ENCODE results near the gene FGF3.

The FGF3 gene

GRCh38 chr11:69799097-69799496, 20.1 kb downstream of the FGF3 start:
- no peak for TF ChIP-seq USF1 (IDR thresholded peaks at IDR 0.05)
- TF ChIP-seq YY1 (IDR thresholded peaks at IDR 0.05; ENCODE audit: low read depth): no peak
- TF ChIP-seq TAF1 (IDR thresholded peaks at IDR 0.05; ENCODE audit: low read depth): no peak
- TF ChIP-seq TCF12 (IDR thresholded peaks at IDR 0.05; ENCODE audit: low read depth): no peak
- no peak for TF ChIP-seq MAX (IDR thresholded peaks at IDR 0.05)
- TF ChIP-seq TEAD4 (IDR thresholded peaks at IDR 0.05): no peak
- no peak for TF ChIP-seq REST (IDR thresholded peaks at IDR 0.05; ENCODE audit: low read depth)

GRCh38 chr11:69797737-69798528, 21.3 kb downstream of the FGF3 start:
- TF ChIP-seq TCF12 (IDR thresholded peaks at IDR 0.05; ENCODE audit: low read depth): no peak
- no peak for TF ChIP-seq TEAD4 (IDR thresholded peaks at IDR 0.05)
- no peak for TF ChIP-seq CREB1 (IDR thresholded peaks at IDR 0.05; ENCODE audit: low read depth)
- no peak for TF ChIP-seq CEBPB (IDR thresholded peaks at IDR 0.05)
- TF ChIP-seq USF1 (IDR thresholded peaks at IDR 0.05): no peak
- no peak for TF ChIP-seq FOXM1 (IDR thresholded peaks at IDR 0.05; ENCODE audit: borderline replicate concordance, low read depth)
- TF ChIP-seq RAD21 (IDR thresholded peaks at IDR 0.05; ENCODE audit: low read depth): no peak
- no peak for TF ChIP-seq REST (IDR thresholded peaks at IDR 0.05; ENCODE audit: low read depth)
- TF ChIP-seq ZBTB7A (IDR thresholded peaks at IDR 0.05; ENCODE audit: low read depth): no peak
- TF ChIP-seq YY1 (IDR thresholded peaks at IDR 0.05; ENCODE audit: low read depth): no peak
- no peak for TF ChIP-seq MAX (IDR thresholded peaks at IDR 0.05)
- no peak for TF ChIP-seq TAF1 (IDR thresholded peaks at IDR 0.05; ENCODE audit: low read depth)

GRCh38 chr11:69797156-69797555, 22.1 kb downstream of the FGF3 start:
- no peak for TF ChIP-seq MAX (IDR thresholded peaks at IDR 0.05)
- peak; percentile 45; the same call in 1 of the 2 replicates for TF ChIP-seq RAD21 (IDR thresholded peaks at IDR 0.05; ENCODE audit: low read depth)

GRCh38 chr11:69796063-69796462, 23.2 kb downstream of the FGF3 start:
- TF ChIP-seq USF1 (IDR thresholded peaks at IDR 0.05): no peak

GRCh38 chr11:69791276-69792180, 27.7 kb downstream of the FGF3 start:
- TF ChIP-seq RAD21 (IDR thresholded peaks at IDR 0.05; ENCODE audit: low read depth): no peak
- no peak for TF ChIP-seq CEBPB (IDR thresholded peaks at IDR 0.05)
- no peak for TF ChIP-seq TCF12 (IDR thresholded peaks at IDR 0.05; ENCODE audit: low read depth)
- TF ChIP-seq CREB1 (IDR thresholded peaks at IDR 0.05; ENCODE audit: low read depth): no peak
- TF ChIP-seq EGR1 (IDR thresholded peaks at IDR 0.05): no peak
- TF ChIP-seq REST (IDR thresholded peaks at IDR 0.05; ENCODE audit: low read depth): no peak
- no peak for TF ChIP-seq ZBTB7A (IDR thresholded peaks at IDR 0.05; ENCODE audit: low read depth)
- no peak for TF ChIP-seq YY1 (IDR thresholded peaks at IDR 0.05; ENCODE audit: low read depth)
- no peak for TF ChIP-seq EP300 (IDR thresholded peaks at IDR 0.05; ENCODE audit: borderline replicate concordance)
- no peak for TF ChIP-seq NFIC (IDR thresholded peaks at IDR 0.05)
- no peak for TF ChIP-seq MAX (IDR thresholded peaks at IDR 0.05)
- no peak for TF ChIP-seq TEAD4 (IDR thresholded peaks at IDR 0.05)
- TF ChIP-seq USF1 (IDR thresholded peaks at IDR 0.05): no peak
- no peak for TF ChIP-seq FOXM1 (IDR thresholded peaks at IDR 0.05; ENCODE audit: borderline replicate concordance, low read depth)
- no peak for TF ChIP-seq TAF1 (IDR thresholded peaks at IDR 0.05; ENCODE audit: low read depth)
